Activated T-helper 17 cell treated with anti-CD3 and anti-CD28 coated beads, Interleukin-2, amount 50 U/mL, for 72 hours (primary cell): ENCODE measurements around the gene NOP14. TPM values are rescaled to one million over a fixed set of nuclear protein-coding genes. Genes with fewer than 3 reads are reported as not detected.

Experiments
- total RNA-seq, 2 donors: library from RNA; stranded (reverse); gene quantifications; one replicate each; pipeline ENCODE4 v1.2.3, GENCODE V29; 2022

NOP14 gene
- total RNA-seq, 2 donors from 2014 or later = 86.5 to 96.8 TPM

Other genes starting within 250 kb of the NOP14 start
- gene TNIP2, start 207.1 kb downstream of the NOP14 start, total RNA-seq = 100 to 1,000 TPM in 1 of 2 donors, 10 to 100 TPM in 1; 80.1 to 110 TPM
- gene SH3BP2, start 170.3 kb downstream of the NOP14 start, total RNA-seq = 100 to 1,000 TPM in 1 of 2 donors, 10 to 100 TPM in 1; 83.5 to 122 TPM
- 100 to 1,000 TPM; 220 to 254 TPM for gene ADD1, start 119.6 kb downstream of the NOP14 start, total RNA-seq
- 1 to 10 TPM; 3.2 to 5.7 TPM for gene GRK4, start 165 bp upstream of the NOP14 start, total RNA-seq
- not detected for gene HTT-AS, start 111.1 kb upstream of the NOP14 start, total RNA-seq
- gene HTT, start 111.3 kb upstream of the NOP14 start, total RNA-seq = 10 to 100 TPM; 58.2 to 63.4 TPM